WTC11 (cell line): ENCODE data around the gene OR10D3. TPM values are rescaled to one million over a fixed set of nuclear protein-coding genes. Genes with fewer than 3 reads are reported as not detected.

Experiments used
- ATAC-seq: fragments of 200-7000 bp; cut with Tn5 transposase; 2 replicates; pipeline ENCODE4 v1.10.0; 2021; ENCODE audit warnings: mild to moderate bottlenecking, moderate library complexity
- CTCF ChIA-PET: fragments of 300-600 bp; sonication (Branson Sonifier 250); formaldehyde crosslinking; loops from one replicate; lab custom pipeline; 2021; ENCODE audit warnings: antibody characterized with exemption; lab: Charles Lee
- POLR2A ChIA-PET: fragments of 350-600 bp; sonication (Branson Sonifier 250); formaldehyde crosslinking; loops from one replicate; lab custom pipeline; 2021; ENCODE audit warnings: antibody characterized with exemption; lab: Charles Lee
- DNase-seq: peaks from one replicate; pipeline ENCODE4 v3.0.0; 2021; ENCODE audit warnings: low spot score
- H3K27ac Mint-ChIP-seq: 2 replicates; pipeline ENCODE4 v1.8.0; 2021; ENCODE audit warnings: mixed read lengths
- H3K27me3 Mint-ChIP-seq: 2 replicates; pipeline ENCODE4 v1.8.0; 2021; ENCODE audit warnings: low read depth, mild to moderate bottlenecking, moderate library complexity, mixed read lengths
- H3K36me3 Mint-ChIP-seq: 2 replicates; pipeline ENCODE4 v1.8.0; 2021; ENCODE audit warnings: mixed read lengths
- H3K4me1 Mint-ChIP-seq: 2 replicates; pipeline ENCODE4 v1.8.0; 2022; ENCODE audit warnings: mixed read lengths
- H3K4me3 Mint-ChIP-seq: 2 replicates; pipeline ENCODE4 v1.8.0; 2021; ENCODE audit warnings: mild to moderate bottlenecking, moderate library complexity, mixed read lengths
- H3K9me3 Mint-ChIP-seq: 2 replicates; pipeline ENCODE4 v1.8.0; 2021; ENCODE audit warnings: mixed read lengths
- CREB1 ChIP-seq: sonication (generic); formaldehyde crosslinking; IDR thresholded peaks from 2 replicates; pipeline ENCODE4 v1.8.0; 2023; ENCODE audit warnings: mild to moderate bottlenecking, missing genetic modification reagents
- ESRRA ChIP-seq: sonication (generic); formaldehyde crosslinking; IDR thresholded peaks from 2 replicates; pipeline ENCODE4 v1.8.1; 2022; ENCODE audit warnings: mild to moderate bottlenecking, missing genetic modification reagents, borderline replicate concordance
- FOXJ3 ChIP-seq: sonication (generic); formaldehyde crosslinking; IDR thresholded peaks from 2 replicates; pipeline ENCODE4 v1.9.0; 2021; ENCODE audit warnings: missing genetic modification reagents, mild to moderate bottlenecking, borderline replicate concordance
- FOXK1 ChIP-seq: sonication (generic); formaldehyde crosslinking; IDR thresholded peaks from 2 replicates; pipeline ENCODE4 v1.8.0; 2022; ENCODE audit warnings: mild to moderate bottlenecking, moderate library complexity, missing genetic modification reagents
- FOXP1 ChIP-seq: sonication (generic); formaldehyde crosslinking; IDR thresholded peaks from 2 replicates; pipeline ENCODE4 v1.8.0; 2022; ENCODE audit warnings: missing genetic modification reagents, mild to moderate bottlenecking, moderate library complexity, borderline replicate concordance
- IRF2 ChIP-seq: sonication (generic); formaldehyde crosslinking; IDR thresholded peaks from 2 replicates; pipeline ENCODE4 v1.8.0; 2022; ENCODE audit warnings: low read depth, missing genetic modification reagents, borderline replicate concordance
- KAT7 ChIP-seq: sonication (generic); formaldehyde crosslinking; IDR thresholded peaks from 2 replicates; pipeline ENCODE4 v1.8.1; 2023; ENCODE audit warnings: missing genetic modification reagents, mild to moderate bottlenecking, borderline replicate concordance
- TP53 ChIP-seq: sonication (generic); formaldehyde crosslinking; IDR thresholded peaks from 2 replicates; pipeline ENCODE4 v1.8.1; 2023; ENCODE audit warnings: mild to moderate bottlenecking, missing genetic modification reagents
- ZNF232 ChIP-seq: sonication (generic); formaldehyde crosslinking; IDR thresholded peaks from 2 replicates; pipeline ENCODE4 v1.8.0; 2022; ENCODE audit warnings: mild to moderate bottlenecking, missing genetic modification reagents
- ZNF416 ChIP-seq: fragments of 250-450 bp; sonication (Bioruptor Pico); IDR thresholded peaks from 2 replicates; pipeline ENCODE4 v1.9.0; 2021; ENCODE audit warnings: mild to moderate bottlenecking, inconsistent platforms
- ZNF671 ChIP-seq: fragments of 250-450 bp; sonication (Bioruptor Pico); IDR thresholded peaks from 2 replicates; pipeline ENCODE4 v1.8.0; 2021; ENCODE audit warnings: mild to moderate bottlenecking
- total RNA-seq: library from RNA; stranded (reverse); gene quantifications from 3 replicates; pipeline ENCODE4 v1.2.3, GENCODE V29; 2021
- TF ChIP-seq, protein P1 (sequence below): sonication (generic); formaldehyde crosslinking; IDR thresholded peaks from 2 replicates; pipeline ENCODE4 v1.8.1; 2022; ENCODE audit warnings: low read depth, mild to moderate bottlenecking, moderate library complexity, missing genetic modification reagents, borderline replicate concordance
- TF ChIP-seq, protein P2 (sequence below): sonication (generic); formaldehyde crosslinking; IDR thresholded peaks from 2 replicates; pipeline ENCODE4 v1.8.0; 2022; ENCODE audit warnings: mild to moderate bottlenecking, missing genetic modification reagents
- TF ChIP-seq, protein P3 (sequence below): sonication (generic); formaldehyde crosslinking; IDR thresholded peaks from 2 replicates; pipeline ENCODE4 v1.8.1; 2023; ENCODE audit warnings: mild to moderate bottlenecking, moderate library complexity, missing genetic modification reagents
- TF ChIP-seq, protein P4 (sequence below): sonication (generic); formaldehyde crosslinking; IDR thresholded peaks from 2 replicates; pipeline ENCODE4 v1.8.0; 2022; ENCODE audit warnings: mild to moderate bottlenecking, missing genetic modification reagents
- TF ChIP-seq, protein P5 (sequence below): sonication (generic); formaldehyde crosslinking; IDR thresholded peaks from 2 replicates; pipeline ENCODE4 v1.8.1; 2022; ENCODE audit warnings: low read depth, missing genetic modification reagents, borderline replicate concordance

OR10D3 gene
- total RNA-seq, 1 experiment from 2014 or later = not detected

DNA sequence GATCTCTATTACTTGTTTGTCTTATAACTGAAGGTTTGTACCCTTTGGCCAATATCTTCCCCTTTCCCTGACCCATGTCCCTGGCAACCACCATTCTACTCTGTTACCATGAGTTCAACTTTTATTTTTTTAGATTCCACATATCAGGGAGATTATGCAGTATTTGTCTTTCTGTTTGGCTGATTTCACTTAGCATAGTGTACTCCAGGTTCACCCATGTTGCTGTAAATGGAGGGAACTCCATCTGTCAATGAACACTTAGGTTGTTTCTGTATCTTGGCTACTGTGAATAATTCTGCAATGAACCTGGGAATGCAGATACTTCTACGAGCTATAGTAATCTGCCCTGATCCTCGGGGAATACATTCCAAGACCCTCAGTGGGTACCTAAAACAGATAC lies 14.9 kb downstream of the OR10D3 start (continued):
- TF ChIP-seq, protein P1, sequence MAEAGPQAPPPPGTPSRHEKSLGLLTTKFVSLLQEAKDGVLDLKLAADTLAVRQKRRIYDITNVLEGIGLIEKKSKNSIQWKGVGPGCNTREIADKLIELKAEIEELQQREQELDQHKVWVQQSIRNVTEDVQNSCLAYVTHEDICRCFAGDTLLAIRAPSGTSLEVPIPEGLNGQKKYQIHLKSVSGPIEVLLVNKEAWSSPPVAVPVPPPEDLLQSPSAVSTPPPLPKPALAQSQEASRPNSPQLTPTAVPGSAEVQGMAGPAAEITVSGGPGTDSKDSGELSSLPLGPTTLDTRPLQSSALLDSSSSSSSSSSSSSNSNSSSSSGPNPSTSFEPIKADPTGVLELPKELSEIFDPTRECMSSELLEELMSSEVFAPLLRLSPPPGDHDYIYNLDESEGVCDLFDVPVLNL = no peak
- TF ChIP-seq FOXK1 (CRISPR knock-in tag) = no peak

DNA sequence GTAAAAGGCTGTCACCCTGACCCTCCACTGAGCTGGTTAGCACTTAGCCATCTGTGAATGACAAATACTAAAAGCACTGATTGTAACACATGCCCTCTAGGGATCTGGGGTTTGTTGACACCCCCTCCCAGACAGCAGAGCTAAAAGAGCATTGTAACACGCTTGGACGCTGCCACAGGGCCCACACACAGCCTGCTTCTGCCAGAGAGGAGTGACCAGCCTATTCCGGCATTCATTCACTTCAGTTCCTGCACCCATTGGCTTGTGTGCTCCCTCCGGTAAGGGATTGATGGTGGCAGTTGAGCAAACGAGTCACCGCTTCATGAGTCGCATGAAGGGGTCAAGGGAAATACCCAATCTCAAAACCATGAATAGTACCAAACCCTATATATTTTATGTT lies 15.8 kb downstream of the OR10D3 start:
- TF ChIP-seq, protein P2, sequence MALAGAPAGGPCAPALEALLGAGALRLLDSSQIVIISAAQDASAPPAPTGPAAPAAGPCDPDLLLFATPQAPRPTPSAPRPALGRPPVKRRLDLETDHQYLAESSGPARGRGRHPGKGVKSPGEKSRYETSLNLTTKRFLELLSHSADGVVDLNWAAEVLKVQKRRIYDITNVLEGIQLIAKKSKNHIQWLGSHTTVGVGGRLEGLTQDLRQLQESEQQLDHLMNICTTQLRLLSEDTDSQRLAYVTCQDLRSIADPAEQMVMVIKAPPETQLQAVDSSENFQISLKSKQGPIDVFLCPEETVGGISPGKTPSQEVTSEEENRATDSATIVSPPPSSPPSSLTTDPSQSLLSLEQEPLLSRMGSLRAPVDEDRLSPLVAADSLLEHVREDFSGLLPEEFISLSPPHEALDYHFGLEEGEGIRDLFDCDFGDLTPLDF (CRISPR knock-in tag) = no peak
- no peak for TF ChIP-seq FOXJ3 (CRISPR knock-in tag)
- TF ChIP-seq CREB1 (CRISPR knock-in tag) = no peak
- no peak for TF ChIP-seq TP53 (CRISPR knock-in tag)
- TF ChIP-seq, protein P3, sequence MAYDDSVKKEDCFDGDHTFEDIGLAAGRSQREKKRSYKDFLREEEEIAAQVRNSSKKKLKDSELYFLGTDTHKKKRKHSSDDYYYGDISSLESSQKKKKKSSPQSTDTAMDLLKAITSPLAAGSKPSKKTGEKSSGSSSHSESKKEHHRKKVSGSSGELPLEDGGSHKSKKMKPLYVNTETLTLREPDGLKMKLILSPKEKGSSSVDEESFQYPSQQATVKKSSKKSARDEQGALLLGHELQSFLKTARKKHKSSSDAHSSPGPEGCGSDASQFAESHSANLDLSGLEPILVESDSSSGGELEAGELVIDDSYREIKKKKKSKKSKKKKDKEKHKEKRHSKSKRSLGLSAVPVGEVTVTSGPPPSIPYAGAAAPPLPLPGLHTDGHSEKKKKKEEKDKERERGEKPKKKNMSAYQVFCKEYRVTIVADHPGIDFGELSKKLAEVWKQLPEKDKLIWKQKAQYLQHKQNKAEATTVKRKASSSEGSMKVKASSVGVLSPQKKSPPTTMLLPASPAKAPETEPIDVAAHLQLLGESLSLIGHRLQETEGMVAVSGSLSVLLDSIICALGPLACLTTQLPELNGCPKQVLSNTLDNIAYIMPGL (CRISPR knock-in tag) = no peak
- TF ChIP-seq ZNF232 (CRISPR knock-in tag) = no peak
- no peak for TF ChIP-seq FOXK1 (CRISPR knock-in tag)
- TF ChIP-seq, protein P4, sequence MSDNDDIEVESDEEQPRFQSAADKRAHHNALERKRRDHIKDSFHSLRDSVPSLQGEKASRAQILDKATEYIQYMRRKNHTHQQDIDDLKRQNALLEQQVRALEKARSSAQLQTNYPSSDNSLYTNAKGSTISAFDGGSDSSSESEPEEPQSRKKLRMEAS = no peak
- TF ChIP-seq, protein P5, sequence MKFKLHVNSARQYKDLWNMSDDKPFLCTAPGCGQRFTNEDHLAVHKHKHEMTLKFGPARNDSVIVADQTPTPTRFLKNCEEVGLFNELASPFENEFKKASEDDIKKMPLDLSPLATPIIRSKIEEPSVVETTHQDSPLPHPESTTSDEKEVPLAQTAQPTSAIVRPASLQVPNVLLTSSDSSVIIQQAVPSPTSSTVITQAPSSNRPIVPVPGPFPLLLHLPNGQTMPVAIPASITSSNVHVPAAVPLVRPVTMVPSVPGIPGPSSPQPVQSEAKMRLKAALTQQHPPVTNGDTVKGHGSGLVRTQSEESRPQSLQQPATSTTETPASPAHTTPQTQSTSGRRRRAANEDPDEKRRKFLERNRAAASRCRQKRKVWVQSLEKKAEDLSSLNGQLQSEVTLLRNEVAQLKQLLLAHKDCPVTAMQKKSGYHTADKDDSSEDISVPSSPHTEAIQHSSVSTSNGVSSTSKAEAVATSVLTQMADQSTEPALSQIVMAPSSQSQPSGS (CRISPR knock-in tag) = no peak
- TF ChIP-seq ZNF671 (CRISPR knock-in tag) = no peak
- no peak for TF ChIP-seq KAT7 (CRISPR knock-in tag)
- no peak for TF ChIP-seq IRF2 (CRISPR knock-in tag)
- H3K27ac Mint-ChIP-seq = no peak overlapping the region
- peaks cover 7% of the 10 kb centered on the region for H3K4me1 Mint-ChIP-seq
- no peaks in the 10 kb centered on the region for H3K27me3 Mint-ChIP-seq
- no peaks in the 10 kb centered on the region; the same call in 1 of the 2 replicates for H3K36me3 Mint-ChIP-seq
- ChIA-PET CTCF (no interaction called here), POLR2A (no interaction called here)
- ATAC-seq (no peak), DNase-seq (no peak)
- H3K9me3 Mint-ChIP-seq = peaks cover 3% of the 10 kb centered on the region
- H3K4me3 Mint-ChIP-seq = no peak overlapping the region

DNA sequence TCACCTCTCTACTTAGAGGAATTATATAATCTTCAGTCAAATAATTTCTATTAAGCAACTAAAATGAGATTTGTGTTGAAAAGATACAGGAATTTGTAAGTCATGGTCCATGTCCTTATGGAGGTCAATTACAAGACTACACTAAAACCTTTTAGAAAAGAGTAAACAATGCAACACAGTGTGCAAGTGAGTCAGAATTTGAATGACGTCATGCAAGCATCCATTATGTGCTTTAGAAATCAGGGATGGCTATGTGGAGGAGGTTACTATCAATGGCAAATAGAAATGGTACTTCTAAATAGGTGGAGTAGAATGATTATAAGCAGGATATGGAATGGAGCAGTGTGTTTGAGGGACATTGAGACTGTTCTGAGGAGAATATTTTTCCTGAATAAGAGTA lies 16.6 kb downstream of the OR10D3 start:
- ChIA-PET POLR2A (no interaction called here), CTCF (no interaction called here)
- no peaks in the 10 kb centered on the region; the same call in 1 of the 2 replicates for H3K36me3 Mint-ChIP-seq
- no peak for DNase-seq
- peaks cover 4% of the 10 kb centered on the region for H3K4me1 Mint-ChIP-seq
- TF ChIP-seq ZNF416 (CRISPR knock-in tag) = no peak
- TF ChIP-seq, protein P1 = no peak
- TF ChIP-seq ESRRA (CRISPR knock-in tag) = no peak
- TF ChIP-seq FOXP1 (CRISPR knock-in tag) = no peak
- no peak for ATAC-seq
- H3K27me3 Mint-ChIP-seq = no peaks in the 10 kb centered on the region
- H3K4me3 Mint-ChIP-seq = no peak overlapping the region
- no peak overlapping the region for H3K27ac Mint-ChIP-seq
- H3K9me3 Mint-ChIP-seq = peaks cover 3% of the 10 kb centered on the region
